Panc1 (cell line): ENCODE results near the gene HIGD1A. TPM values are rescaled to one million over a fixed set of nuclear protein-coding genes. Genes with fewer than 3 reads are reported as not detected.

Experiments
- total RNA-seq: library from RNA; stranded (reverse); gene quantifications from one replicate; pipeline ENCODE4 v1.2.1, GENCODE V29; 2021; ENCODE audit not compliant: unreplicated experiment

Gene HIGD1A
- total RNA-seq, 1 experiment from 2014 or later: 74.6 TPM

Other genes with a start within 250 kb of the HIGD1A start
- gene SEC22C, start 222.5 kb downstream of the HIGD1A start, total RNA-seq: 45.9 TPM
- gene SS18L2, start 213.6 kb downstream of the HIGD1A start, total RNA-seq: 27.5 TPM
- 39.0 TPM for gene NKTR, start 203.8 kb downstream of the HIGD1A start, total RNA-seq
- gene ZBTB47, start 150.8 kb downstream of the HIGD1A start, total RNA-seq: 3.6 TPM
- gene KLHL40, start 119.0 kb downstream of the HIGD1A start, total RNA-seq: not detected
- gene HHATL, start 101.7 kb downstream of the HIGD1A start, total RNA-seq: not detected
- 0.82 TPM for gene CCDC13, start 31.2 kb downstream of the HIGD1A start, total RNA-seq
- not detected for gene ACKR2, start 5.0 kb upstream of the HIGD1A start, total RNA-seq
- gene CYP8B1, start 71.4 kb upstream of the HIGD1A start, total RNA-seq: 0.08 TPM
- not detected for gene ZNF662, start 101.7 kb upstream of the HIGD1A start, total RNA-seq
- not detected for gene GASK1A, start 174.8 kb upstream of the HIGD1A start, total RNA-seq